Neural cell (in vitro differentiated cells): ENCODE data around the gene SLC13A3. TPM values are rescaled to one million over a fixed set of nuclear protein-coding genes. Genes with fewer than 3 reads are reported as not detected.

Experiments used
- H2AFZ ChIP-seq: fragments of 200-600, 300-800 bp; sonication (generic), shearing (Covaris generic); 2 replicates; pipeline ENCODE4 v1.6.0; 2014; ENCODE audit warnings: low read depth, mild to moderate bottlenecking, antibody characterized with exemption, low read length, moderate library complexity
- H3F3A ChIP-seq: fragments of 200-600 bp; shearing (Covaris generic); 2 replicates; pipeline ENCODE4 v1.6.1; 2016; ENCODE audit warnings: mild to moderate bottlenecking, moderate library complexity, mixed read lengths, antibody characterized with exemption, low read length; ENCODE audit not compliant: insufficient read depth, poor library complexity, severe bottlenecking
- H3K27ac ChIP-seq: fragments of 200-600, 300-800 bp; sonication (generic), shearing (Covaris generic); 2 replicates; pipeline ENCODE4 v1.5.1; 2014; ENCODE audit warnings: mild to moderate bottlenecking, low read length, moderate library complexity
- H3K27me3 ChIP-seq: fragments of 300-800, 200-600 bp; sonication (generic), shearing (Covaris generic); 2 replicates; pipeline ENCODE4 v1.6.0; 2014; ENCODE audit warnings: mild to moderate bottlenecking, low read depth, low read length, moderate library complexity; ENCODE audit not compliant: insufficient read depth
- H3K36me3 ChIP-seq: fragments of 300-800, 200-600 bp; sonication (generic), shearing (Covaris generic); 2 replicates; pipeline ENCODE4 v1.5.1; 2014; ENCODE audit warnings: mild to moderate bottlenecking, antibody characterized with exemption, low read length, moderate library complexity; ENCODE audit not compliant: insufficient read depth
- H3K4me2 ChIP-seq: fragments of 300-800, 200-600 bp; sonication (generic), shearing (Covaris generic); 2 replicates; pipeline ENCODE4 v1.6.0; 2014; ENCODE audit warnings: mild to moderate bottlenecking, low read length
- H3K4me3 ChIP-seq: fragments of 300-800, 200-600 bp; sonication (generic), shearing (Covaris generic); 2 replicates; pipeline ENCODE4 v1.5.1; 2014; ENCODE audit warnings: mild to moderate bottlenecking, low read length, moderate library complexity
- H3K79me2 ChIP-seq: fragments of 200-600 bp; shearing (Covaris generic); replicated peaks from 2 replicates; pipeline ENCODE4 v1.6.0; 2014; ENCODE audit warnings: mild to moderate bottlenecking, low read length, moderate library complexity; ENCODE audit not compliant: insufficient read depth
- H3K9ac ChIP-seq: fragments of 300-800, 200-600 bp; sonication (generic), shearing (Covaris generic); 2 replicates; pipeline ENCODE4 v1.6.1; 2016; ENCODE audit warnings: mild to moderate bottlenecking, low read length, mixed read lengths
- H3K9me2 ChIP-seq: fragments of 200-600 bp; shearing (Covaris generic); 2 replicates; pipeline ENCODE4 v1.6.1; 2016; ENCODE audit warnings: mild to moderate bottlenecking, low read length, mixed read lengths; ENCODE audit not compliant: insufficient read depth
- H3K9me3 ChIP-seq: fragments of 200-600, 300-800 bp; sonication (generic), shearing (Covaris generic); 2 replicates; pipeline ENCODE4 v1.6.1; 2016; ENCODE audit warnings: mild to moderate bottlenecking, mixed run types, low read length, moderate library complexity, mixed read lengths
- H4K20me1 ChIP-seq: fragments of 200-600 bp; shearing (Covaris generic); 2 replicates; pipeline ENCODE4 v1.6.1; 2016; ENCODE audit warnings: mild to moderate bottlenecking, mixed run types; ENCODE audit not compliant: insufficient read depth
- CTCF ChIP-seq: fragments of 450-650 bp; IDR thresholded peaks from 2 replicates; pipeline ENCODE4 v1.5.1; 2014; ENCODE audit warnings: antibody characterized with exemption, mild to moderate bottlenecking, moderate library complexity; ENCODE audit not compliant: poor library complexity, severe bottlenecking
- EP300 ChIP-seq: fragments of 450-650 bp; conservative IDR thresholded peaks from 2 replicates; pipeline ENCODE4 v1.6.1; 2014; ENCODE audit warnings: antibody characterized with exemption, mild to moderate bottlenecking, moderate library complexity; ENCODE audit not compliant: poor library complexity, severe bottlenecking
- EZH2 ChIP-seq: fragments of 200-600, 300-800 bp; shearing (Covaris generic), sonication (generic); IDR thresholded peaks from 2 replicates; pipeline ENCODE4 v1.6.1; 2014; ENCODE audit warnings: antibody characterized with exemption, low read length, borderline replicate concordance, mild to moderate bottlenecking; ENCODE audit not compliant: insufficient read depth, poor library complexity, severe bottlenecking
- MXI1 ChIP-seq: fragments of 450-650 bp; conservative IDR thresholded peaks from 2 replicates; pipeline ENCODE4 v1.6.1; 2014; ENCODE audit warnings: antibody characterized with exemption, mild to moderate bottlenecking; ENCODE audit not compliant: poor library complexity, severe bottlenecking
- POLR2AphosphoS5 ChIP-seq: IDR thresholded peaks from 2 replicates; pipeline ENCODE4 v1.6.1; 2012
- RAD21 ChIP-seq: fragments of 450-650 bp; conservative IDR thresholded peaks from 2 replicates; pipeline ENCODE4 v1.6.1; 2014; ENCODE audit warnings: antibody characterized with exemption, mild to moderate bottlenecking, moderate library complexity
- REST ChIP-seq: IDR thresholded peaks from 2 replicates; pipeline ENCODE4 v1.6.1; 2012; ENCODE audit warnings: borderline replicate concordance
- SMC3 ChIP-seq: fragments of 450-650 bp; conservative IDR thresholded peaks from 2 replicates; pipeline ENCODE4 v1.6.1; 2014; ENCODE audit warnings: antibody characterized with exemption, mild to moderate bottlenecking, moderate library complexity; ENCODE audit not compliant: poor library complexity
- TAF1 ChIP-seq: IDR thresholded peaks from 2 replicates; pipeline ENCODE4 v1.6.1; 2012; ENCODE audit warnings: low read depth
- polyA plus RNA-seq: library from polyadenylated mRNA; depleted of rRNA; stranded (reverse); fragments of >200 nt; gene quantifications from 2 replicates; pipeline ENCODE4 v1.2.3, GENCODE V29; 2014

Gene SLC13A3
- polyA plus RNA-seq, 1 donor from 2014 or later: 5.5 TPM

GRCh38 chr20:46604551-46605133 lies 46.6 kb downstream of the SLC13A3 start:
- no peaks in the 10 kb centered on the region for H4K20me1 ChIP-seq
- H3K36me3 ChIP-seq: no peaks in the 10 kb centered on the region
- H3K9me2 ChIP-seq: no peaks in the 10 kb centered on the region
- H3K79me2 ChIP-seq: no peaks in the 10 kb centered on the region
- no peaks in the 10 kb centered on the region for H3K9me3 ChIP-seq
- no peak overlapping the region for H3K27ac ChIP-seq
- no peak overlapping the region for H3K4me3 ChIP-seq
- no peak overlapping the region for H3K4me2 ChIP-seq
- no peak overlapping the region for H3K9ac ChIP-seq
- H3F3A ChIP-seq: no peaks in the 10 kb centered on the region
- H3K27me3 ChIP-seq: no peaks in the 10 kb centered on the region
- TF ChIP-seq RAD21 (no peak), EP300 (no peak), SMC3 (no peak), POLR2AphosphoS5 (no peak), REST (no peak), EZH2 (no peak), MXI1 (no peak), CTCF (no peak), TAF1 (no peak)
- no peak overlapping the region for H2AFZ ChIP-seq

GRCh38 chr20:46602429-46602828 lies 48.8 kb downstream of the SLC13A3 start:
- Histone ChIP-seq H3K9me3 (no peaks in the 10 kb centered on the region), H3F3A (no peaks in the 10 kb centered on the region), H3K79me2 (no peaks in the 10 kb centered on the region), H3K4me2 (no peak overlapping the region), H3K9ac (no peak overlapping the region), H3K27me3 (no peaks in the 10 kb centered on the region), H3K9me2 (no peaks in the 10 kb centered on the region), H2AFZ (no peak overlapping the region), H3K36me3 (no peaks in the 10 kb centered on the region), H4K20me1 (no peaks in the 10 kb centered on the region), H3K4me3 (no peak overlapping the region), H3K27ac (no peak overlapping the region)
- TF ChIP-seq MXI1: no peak

GRCh38 chr20:46601603-46602122 lies 49.6 kb downstream of the SLC13A3 start:
- Histone ChIP-seq H3K9me3 (no peaks in the 10 kb centered on the region), H3K36me3 (no peaks in the 10 kb centered on the region), H3K9me2 (no peaks in the 10 kb centered on the region), H3K4me3 (no peak overlapping the region), H3K9ac (no peak overlapping the region), H3K27me3 (no peaks in the 10 kb centered on the region), H3F3A (no peaks in the 10 kb centered on the region), H4K20me1 (no peaks in the 10 kb centered on the region), H3K4me2 (no peak overlapping the region), H3K79me2 (no peaks in the 10 kb centered on the region), H3K27ac (no peak overlapping the region), H2AFZ (no peak overlapping the region)
- TF ChIP-seq POLR2AphosphoS5 (no peak), EP300 (no peak), MXI1 (no peak), TAF1 (no peak), SMC3 (no peak), CTCF (no peak), RAD21 (no peak), REST (no peak), EZH2 (no peak)
